Brain microvascular endothelial cell (primary cell): Measurements from ENCODE around the gene PPIL3.
"Not testable (repeated sequence)": the region's sequence is repeated elsewhere in the genome, so short reads cannot be mapped to it uniquely, and the experiment has no call there.

ENCODE experiments used
- DNase-seq: peaks from one replicate; pipeline ENCODE4 v3.0.0-alpha.2; 2020
- H3K27ac ChIP-seq: fragments of 250-450 bp; sonication (Bioruptor Pico); 2 replicates; pipeline ENCODE4 v1.5.1; 2020; ENCODE audit warnings: mild to moderate bottlenecking, moderate library complexity
- H3K27me3 ChIP-seq: fragments of 250-450 bp; sonication (Bioruptor Pico); replicated peaks from 2 replicates; pipeline ENCODE4 v1.5.1; 2020; ENCODE audit warnings: mild to moderate bottlenecking
- H3K36me3 ChIP-seq: fragments of 250-450 bp; sonication (Bioruptor Pico); replicated peaks from 2 replicates; pipeline ENCODE4 v1.5.1; 2020; ENCODE audit warnings: mild to moderate bottlenecking
- H3K4me3 ChIP-seq: 2 replicates; pipeline ENCODE4 v1.5.1; 2011; ENCODE audit warnings: low read depth, mild to moderate bottlenecking, control low read depth, low read length, moderate library complexity
- in situ Hi-C: cut with HindIII; loops from 2 replicates; pipeline ENCODE4 v1.10.0; 2017; ENCODE audit warnings: low sequenced_read_pairs, low pct_ligation_motif_present
- TF ChIP-seq, protein P1 (sequence below): IDR thresholded peaks from 2 replicates; pipeline ENCODE4 v1.5.1; 2011; ENCODE audit warnings: low read depth, mild to moderate bottlenecking, moderate library complexity, low read length, control low read depth, inconsistent platforms; ENCODE audit errors: missing control alignments

PPIL3 gene

DNA sequence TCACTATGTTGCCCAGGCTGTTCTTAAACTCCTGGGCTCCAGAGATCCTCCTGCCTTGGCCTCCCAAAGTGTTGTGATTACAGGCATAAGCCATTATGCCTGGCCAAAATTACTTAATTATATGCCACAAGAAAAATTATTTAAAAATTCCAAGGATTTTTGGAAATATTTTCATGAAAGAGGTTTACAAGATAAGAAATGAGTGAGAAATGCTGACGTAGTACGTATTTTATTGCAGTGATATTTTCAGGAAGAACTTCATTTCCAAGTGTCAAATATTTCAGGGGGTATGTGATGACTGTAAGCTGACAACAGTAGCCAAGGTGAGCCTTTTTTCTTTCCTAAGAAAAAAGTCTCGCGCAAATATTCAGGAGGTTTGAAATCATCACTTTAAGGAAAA lies 21.1 kb upstream of the PPIL3 start:
- TF ChIP-seq, protein P1, sequence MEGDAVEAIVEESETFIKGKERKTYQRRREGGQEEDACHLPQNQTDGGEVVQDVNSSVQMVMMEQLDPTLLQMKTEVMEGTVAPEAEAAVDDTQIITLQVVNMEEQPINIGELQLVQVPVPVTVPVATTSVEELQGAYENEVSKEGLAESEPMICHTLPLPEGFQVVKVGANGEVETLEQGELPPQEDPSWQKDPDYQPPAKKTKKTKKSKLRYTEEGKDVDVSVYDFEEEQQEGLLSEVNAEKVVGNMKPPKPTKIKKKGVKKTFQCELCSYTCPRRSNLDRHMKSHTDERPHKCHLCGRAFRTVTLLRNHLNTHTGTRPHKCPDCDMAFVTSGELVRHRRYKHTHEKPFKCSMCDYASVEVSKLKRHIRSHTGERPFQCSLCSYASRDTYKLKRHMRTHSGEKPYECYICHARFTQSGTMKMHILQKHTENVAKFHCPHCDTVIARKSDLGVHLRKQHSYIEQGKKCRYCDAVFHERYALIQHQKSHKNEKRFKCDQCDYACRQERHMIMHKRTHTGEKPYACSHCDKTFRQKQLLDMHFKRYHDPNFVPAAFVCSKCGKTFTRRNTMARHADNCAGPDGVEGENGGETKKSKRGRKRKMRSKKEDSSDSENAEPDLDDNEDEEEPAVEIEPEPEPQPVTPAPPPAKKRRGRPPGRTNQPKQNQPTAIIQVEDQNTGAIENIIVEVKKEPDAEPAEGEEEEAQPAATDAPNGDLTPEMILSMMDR: no peak
- in situ Hi-C loops: loop anchor here (25.0 kb wide), 1 partner anchor 277 kb away; the partner anchor contains the start of gene CASP10
- no peak for DNase-seq
- Histone ChIP-seq H3K36me3 (peaks cover 31% of the 10 kb centered on the region), H3K27ac (no peak overlapping the region), H3K4me3 (no peak overlapping the region), H3K27me3 (no peaks in the 10 kb centered on the region)

DNA sequence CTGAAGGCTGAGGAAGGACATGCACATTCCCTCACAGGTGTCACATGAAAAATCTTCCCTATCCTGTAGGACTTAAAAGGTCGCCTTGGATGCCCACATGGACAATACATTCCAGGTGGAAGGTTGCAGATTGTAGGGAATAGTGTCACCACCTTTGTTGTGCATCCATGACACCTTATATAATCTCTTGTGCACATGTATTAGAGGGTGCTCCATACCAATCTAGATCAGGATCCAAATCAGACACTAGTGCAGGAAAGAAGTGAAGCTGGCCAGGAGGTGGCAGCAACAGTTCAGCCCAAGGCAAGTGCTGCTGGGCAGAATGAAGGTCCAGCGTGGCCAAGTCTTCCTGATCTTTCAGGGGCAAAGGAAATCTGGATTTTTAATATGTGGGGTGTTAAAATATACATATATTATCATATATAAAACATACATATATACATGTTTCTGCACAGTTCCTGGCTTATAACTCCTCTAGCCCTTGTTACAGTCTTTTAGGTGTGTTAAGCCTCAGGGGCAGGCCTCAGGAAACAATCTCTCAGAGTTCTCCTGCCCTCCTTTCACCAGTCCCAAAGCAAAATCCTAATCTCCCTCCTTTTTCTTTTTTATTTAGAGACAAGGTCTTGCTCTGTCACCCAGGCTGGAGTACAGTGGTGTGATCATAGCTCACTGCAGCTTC lies 16.9 kb upstream of the PPIL3 start:
- Histone ChIP-seq H3K4me3 (no peak overlapping the region), H3K27ac (no peak overlapping the region), H3K27me3 (no peaks in the 10 kb centered on the region), H3K36me3 (peaks cover 11% of the 10 kb centered on the region)
- peak; percentile 69 for DNase-seq
- in situ Hi-C loops: loop anchor here (25.0 kb wide), 1 partner anchor 282 kb away; the partner anchor contains the start of gene CASP10
- TF ChIP-seq, protein P1: peak; percentile 88

DNA sequence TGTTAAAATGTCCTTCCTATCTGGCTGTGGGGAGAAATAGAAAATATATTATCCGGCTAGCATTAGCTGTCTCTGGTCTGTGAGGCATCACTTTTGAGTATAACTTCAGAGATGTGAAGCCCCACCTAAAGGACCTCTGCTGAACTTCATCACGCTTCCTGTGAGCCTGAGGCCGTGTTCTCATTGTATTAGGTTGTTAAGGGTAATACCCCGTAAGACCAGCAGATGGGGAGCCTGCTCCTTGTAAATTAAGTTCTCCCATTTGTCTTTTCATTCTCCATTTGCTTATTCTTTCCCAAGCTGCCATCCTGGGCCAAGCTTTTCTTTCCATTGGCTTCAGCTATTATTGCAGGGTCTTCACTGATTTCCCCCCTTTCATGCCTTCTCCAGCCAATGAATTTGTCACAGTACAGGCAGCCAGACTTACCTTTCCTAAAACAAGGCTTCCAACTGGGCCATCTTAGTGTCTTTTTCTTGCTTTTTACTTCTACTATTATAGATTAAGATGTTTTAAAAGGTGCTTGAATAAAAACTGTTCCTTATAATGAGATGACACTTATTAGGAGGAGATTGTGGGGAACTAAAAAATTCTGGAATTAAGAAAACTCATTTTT lies 12.7 kb upstream of the PPIL3 start:
- in situ Hi-C loops: loop anchor here (25.0 kb wide), 1 partner anchor 286 kb away; the partner anchor contains the start of gene CASP10
- Histone ChIP-seq H3K4me3 (no peak overlapping the region), H3K27me3 (no peaks in the 10 kb centered on the region), H3K27ac (no peak overlapping the region), H3K36me3 (peaks cover 25% of the 10 kb centered on the region)
- TF ChIP-seq, protein P1: peak; percentile 84
- DNase-seq: peak; percentile 94

DNA sequence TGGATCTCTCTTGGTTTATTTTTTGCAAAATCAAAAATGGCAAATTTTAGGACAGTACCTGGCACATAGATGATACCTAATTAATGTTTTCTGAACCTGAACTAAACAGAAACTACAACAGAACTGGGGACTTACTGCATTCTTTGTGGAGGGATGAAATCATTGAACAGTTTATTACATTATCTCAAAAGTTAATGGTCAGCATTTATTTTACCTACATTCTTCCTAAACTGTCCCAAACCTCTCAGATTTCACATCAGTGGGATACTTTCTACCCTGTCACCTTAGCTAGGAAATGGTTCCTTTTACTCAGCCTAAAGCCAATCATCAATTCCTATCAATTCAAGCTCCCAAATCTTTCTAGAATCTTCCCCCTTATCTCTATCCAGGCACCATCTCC lies 10.6 kb upstream of the PPIL3 start:
- no peak overlapping the region for H3K27ac ChIP-seq
- H3K4me3 ChIP-seq: no peak overlapping the region
- in situ Hi-C loops: no loop called here
- no peak for DNase-seq
- H3K36me3 ChIP-seq: peaks cover 20% of the 10 kb centered on the region
- H3K27me3 ChIP-seq: no peaks in the 10 kb centered on the region
- TF ChIP-seq, protein P1: no peak

DNA sequence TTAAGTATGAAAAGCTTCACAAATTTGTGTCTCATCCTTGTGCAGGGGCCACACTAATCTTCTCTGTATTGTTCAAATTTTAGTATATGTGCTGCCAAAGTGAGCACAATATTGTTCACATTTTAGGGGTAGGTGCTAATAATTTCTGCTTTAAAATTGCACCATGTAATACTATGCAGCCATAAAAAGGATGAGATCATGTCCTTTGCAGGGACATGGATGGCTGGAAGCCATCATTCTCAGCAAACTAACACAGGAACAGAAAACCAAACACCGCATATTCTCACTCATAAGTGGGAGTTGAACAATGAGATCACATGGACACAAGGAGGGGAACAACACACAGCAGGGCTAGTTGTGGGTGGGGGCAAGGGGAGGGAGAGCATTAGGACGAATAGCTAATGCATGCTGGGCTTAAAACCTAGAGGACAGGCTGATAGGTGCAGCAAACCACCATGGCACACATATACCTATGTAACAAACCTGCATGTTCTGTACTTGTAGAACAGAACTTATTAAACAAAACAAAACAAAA lies 7.1 kb downstream of the PPIL3 start:
- H3K27ac ChIP-seq, H3K27me3 ChIP-seq, in situ Hi-C loops, H3K4me3 ChIP-seq, DNase-seq: not testable (repeated sequence)
- H3K36me3 ChIP-seq: peaks cover 40% of the 10 kb centered on the region

DNA sequence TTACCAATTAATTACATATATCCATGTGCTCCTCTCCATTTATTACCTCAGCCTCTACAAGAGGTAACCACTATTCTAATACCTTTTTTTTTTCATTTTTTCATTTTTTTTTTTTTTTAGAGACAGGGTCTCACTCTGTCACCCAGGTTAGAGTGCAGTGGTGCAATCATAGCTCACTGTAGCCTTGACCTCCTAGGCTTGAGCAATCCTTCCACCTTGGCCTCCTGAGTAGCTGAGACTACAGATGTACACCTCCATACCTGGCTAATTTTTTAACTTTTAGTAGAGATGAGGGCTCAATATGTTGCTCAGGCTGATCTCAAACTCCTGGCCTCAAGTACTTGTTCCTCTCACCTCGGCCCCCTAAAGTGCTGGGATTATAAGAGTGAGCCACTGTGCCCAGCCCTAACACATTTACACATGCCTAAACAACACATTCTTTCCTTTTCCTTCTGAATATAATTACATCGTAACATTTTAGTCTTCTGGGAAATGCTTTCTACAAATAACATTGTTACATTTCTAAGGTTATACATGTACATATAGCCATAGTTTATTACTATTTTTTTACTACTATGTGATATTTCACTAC lies 10.5 kb downstream of the PPIL3 start:
- no peak overlapping the region for H3K4me3 ChIP-seq
- H3K36me3 ChIP-seq: peaks cover 41% of the 10 kb centered on the region
- in situ Hi-C loops: no loop called here
- no peak for DNase-seq
- TF ChIP-seq, protein P1: no peak
- no peaks in the 10 kb centered on the region for H3K27me3 ChIP-seq
- no peak overlapping the region for H3K27ac ChIP-seq
